Upper lobe of left lung (tissue), 6 donors: ENCODE measurements around the gene MME. TPM values are rescaled to one million over a fixed set of nuclear protein-coding genes. Genes with fewer than 3 reads are reported as not detected.
"Not testable (repeated sequence)": the region's sequence is repeated elsewhere in the genome, so short reads cannot be mapped to it uniquely, and the experiment has no call there.

Experiments
- ATAC-seq, 2 donors: fragments of 200-7000 bp; cut with Tn5 transposase; one replicate each; pipeline ENCODE4 v1.9.1; 2022; ENCODE audit warnings: mild to moderate bottlenecking in 2 of 2, moderate library complexity in 2 of 2; ENCODE audit not compliant: low FRiP score in 2 of 2
- DNase-seq, 2 donors: peaks; one replicate each; pipeline ENCODE4 v3.0.0-alpha.2; 2019 to 2020
- H3K27ac ChIP-seq, 4 donors: fragments of 200-600 bp; sonication (generic); one replicate each; pipeline ENCODE4 v1.5.1; 2016 to 2019
- H3K27me3 ChIP-seq, 4 donors: fragments of 200-600 bp; sonication (generic); one replicate each; pipeline ENCODE4 v1.5.1; 2017 to 2019
- H3K36me3 ChIP-seq, 4 donors: fragments of 200-600 bp; sonication (generic); one replicate each; pipeline ENCODE4 v1.5.1; 2016 to 2019
- H3K4me1 ChIP-seq, 4 donors: fragments of 200-600 bp; sonication (generic); one replicate each; pipeline ENCODE4 v1.5.1; 2018 to 2019
- H3K4me3 ChIP-seq, 4 donors: fragments of 200-600 bp; sonication (generic); one replicate each; pipeline ENCODE4 v1.5.1; 2017 to 2019; ENCODE audit warnings: mild to moderate bottlenecking in 2 of 4, moderate library complexity in 1 of 4
- H3K9me3 ChIP-seq, 4 donors: fragments of 200-600 bp; sonication (generic); one replicate each; pipeline ENCODE4 v1.5.1; 2018 to 2019
- EP300 ChIP-seq, 4 donors: sonication (generic); formaldehyde crosslinking; IDR thresholded peaks; one replicate each; pipeline ENCODE4 v1.5.1; 2017; ENCODE audit warnings: antibody characterized with exemption in 4 of 4, control low read depth in 2 of 4
- POLR2A ChIP-seq, 4 donors: fragments of 450-650 bp; IDR thresholded peaks; one replicate each; pipeline ENCODE4 v1.5.1; 2016 to 2017; ENCODE audit warnings: antibody characterized with exemption in 4 of 4, mild to moderate bottlenecking in 2 of 4
- POLR2AphosphoS5 ChIP-seq, 2 donors: sonication (generic); formaldehyde crosslinking; IDR thresholded peaks; one replicate each; pipeline ENCODE4 v1.5.1; 2017; ENCODE audit warnings: antibody characterized with exemption in 2 of 2
- WGBS, 2 donors: methylation state at CpG; one replicate each; pipeline ENCODE4 v1.1.5; 2017 to 2018; 5-methylcytosine and 5-hydroxymethylcytosine counted together
- total RNA-seq, 6 donors: library from RNA; depleted of rRNA in 4 of 6; stranded (reverse); fragments of >200 nt in 4 of 6; gene quantifications; one replicate each; pipeline versions ENCODE4 v1.1.0 to v1.2.1, GENCODE V29; 2016 to 2021
- TF ChIP-seq, protein P1 (sequence below), 6 experiments: fragments of 450-650 bp in 4 of 6; fragments of 200-600 bp in 2 of 6; sonication (generic) in 2 of 6; IDR thresholded peaks; one replicate each; pipeline ENCODE4 v1.5.1; 2016 to 2019; ENCODE audit warnings: antibody characterized with exemption in 6 of 6
- donor health status: DM: no; HTN: no; CAD: no; lungs with moderate emphysema.
- donor health status: DM: no; HTN: yes; CAD: no; lungs with severe emphysema.

MME gene
- total RNA-seq, 6 donors from 2014 or later = 51.8 to 101 (median 74.8) TPM

- Histone ChIP-seq H3K27me3 (no peaks in the 10 kb centered on the region), H3K4me3 (no peak overlapping the region), H3K27ac (no peak overlapping the region), H3K4me1 (no peaks in the 10 kb centered on the region), H3K36me3 (no peaks in the 10 kb centered on the region), H3K9me3 (no peaks in the 10 kb centered on the region)
- TF ChIP-seq, protein P1, sequence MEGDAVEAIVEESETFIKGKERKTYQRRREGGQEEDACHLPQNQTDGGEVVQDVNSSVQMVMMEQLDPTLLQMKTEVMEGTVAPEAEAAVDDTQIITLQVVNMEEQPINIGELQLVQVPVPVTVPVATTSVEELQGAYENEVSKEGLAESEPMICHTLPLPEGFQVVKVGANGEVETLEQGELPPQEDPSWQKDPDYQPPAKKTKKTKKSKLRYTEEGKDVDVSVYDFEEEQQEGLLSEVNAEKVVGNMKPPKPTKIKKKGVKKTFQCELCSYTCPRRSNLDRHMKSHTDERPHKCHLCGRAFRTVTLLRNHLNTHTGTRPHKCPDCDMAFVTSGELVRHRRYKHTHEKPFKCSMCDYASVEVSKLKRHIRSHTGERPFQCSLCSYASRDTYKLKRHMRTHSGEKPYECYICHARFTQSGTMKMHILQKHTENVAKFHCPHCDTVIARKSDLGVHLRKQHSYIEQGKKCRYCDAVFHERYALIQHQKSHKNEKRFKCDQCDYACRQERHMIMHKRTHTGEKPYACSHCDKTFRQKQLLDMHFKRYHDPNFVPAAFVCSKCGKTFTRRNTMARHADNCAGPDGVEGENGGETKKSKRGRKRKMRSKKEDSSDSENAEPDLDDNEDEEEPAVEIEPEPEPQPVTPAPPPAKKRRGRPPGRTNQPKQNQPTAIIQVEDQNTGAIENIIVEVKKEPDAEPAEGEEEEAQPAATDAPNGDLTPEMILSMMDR (IDR thresholded peaks at IDR 0.05) = no peak
- TF ChIP-seq EP300 (IDR thresholded peaks at IDR 0.05) = no peak
- TF ChIP-seq POLR2A (IDR thresholded peaks at IDR 0.05) = no peak
- TF ChIP-seq POLR2AphosphoS5 (IDR thresholded peaks at IDR 0.05) = no peak
- 73 to 78% methylated on average over 2 of the region's 2 CpGs for WGBS, 2 donors
- DNase-seq = no peak
- ATAC-seq = no peak
These were observed 49.3 kb downstream of the MME start for GRCh38 chr3:155129396-155129795.

- TF ChIP-seq EP300 (IDR thresholded peaks at IDR 0.05) (no peak), POLR2AphosphoS5 (IDR thresholded peaks at IDR 0.05) (no peak), POLR2A (IDR thresholded peaks at IDR 0.05) (no peak)
- TF ChIP-seq, protein P1 (IDR thresholded peaks at IDR 0.05) = no peak
- no peaks in the 10 kb centered on the region for H3K27me3 ChIP-seq
- no peaks in the 10 kb centered on the region for H3K4me1 ChIP-seq
These were observed 49.9 kb downstream of the MME start for GRCh38 chr3:155130001-155130400.

DNA sequence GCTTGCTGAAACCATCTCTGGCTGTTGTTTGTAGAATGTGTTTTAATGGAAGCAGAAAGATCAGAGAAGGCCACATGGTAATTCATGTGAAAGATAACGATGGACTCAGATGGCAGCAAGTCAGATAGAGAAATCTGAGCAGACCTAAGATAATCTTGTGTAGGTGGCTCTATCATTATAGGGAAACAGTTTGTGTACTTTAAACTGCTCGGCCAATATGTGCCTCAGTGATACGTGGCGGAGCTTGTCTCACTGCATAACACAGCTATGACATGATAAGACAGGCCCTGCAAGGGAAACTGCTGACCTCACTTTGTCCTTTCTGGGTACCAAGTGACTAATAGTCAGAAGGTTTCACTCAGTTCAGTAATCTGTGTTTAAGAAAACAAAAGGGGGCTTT, 51.0 kb downstream of the MME start:
- TF ChIP-seq, protein P1 (IDR thresholded peaks at IDR 0.05) = no peak
- TF ChIP-seq POLR2AphosphoS5 (IDR thresholded peaks at IDR 0.05) (no peak), POLR2A (IDR thresholded peaks at IDR 0.05) (no peak), EP300 (IDR thresholded peaks at IDR 0.05) (no peak)
- WGBS, 2 donors = 74 to 80% methylated on average over 4 of the region's 4 CpGs
- no peaks in the 10 kb centered on the region for H3K27me3 ChIP-seq
- DNase-seq (no peak), ATAC-seq (peak in 1 of 2 donors; percentile 67)
- no peak overlapping the region for H3K4me3 ChIP-seq
- no peaks in the 10 kb centered on the region for H3K4me1 ChIP-seq
- no peak overlapping the region for H3K27ac ChIP-seq
- H3K36me3 ChIP-seq = no peaks in the 10 kb centered on the region
- H3K9me3 ChIP-seq = no peaks in the 10 kb centered on the region

More at GRCh38 chr3:155130001-155130400, 49.9 kb downstream of the MME start:
- DNase-seq = no peak
- H3K9me3 ChIP-seq = no peaks in the 10 kb centered on the region
- H3K36me3 ChIP-seq = no peaks in the 10 kb centered on the region
- ATAC-seq = no peak
- H3K4me3 ChIP-seq = no peak overlapping the region
- no peak overlapping the region for H3K27ac ChIP-seq

DNA sequence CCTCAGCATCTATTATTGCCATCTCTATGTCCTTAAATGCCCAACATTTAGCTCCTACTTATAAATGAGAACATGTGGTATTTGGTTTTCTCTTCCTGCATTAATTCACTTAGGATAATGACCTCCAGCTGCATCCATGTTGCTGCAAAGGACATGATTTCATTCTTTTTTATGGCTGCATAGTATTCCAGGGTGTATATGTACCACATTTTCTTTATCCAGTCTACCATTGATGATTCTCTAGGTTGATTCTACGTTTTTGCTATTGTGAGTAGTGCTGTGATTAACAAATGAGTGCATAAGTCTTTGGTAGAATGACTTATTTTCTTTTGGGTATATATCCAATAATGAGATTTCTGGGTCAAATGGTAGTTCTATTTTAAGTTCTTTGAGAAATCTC, 54.2 kb downstream of the MME start:
- ATAC-seq, H3K27ac ChIP-seq, H3K36me3 ChIP-seq, H3K9me3 ChIP-seq, H3K27me3 ChIP-seq, H3K4me3 ChIP-seq, H3K4me1 ChIP-seq, DNase-seq: not testable (repeated sequence)
- 47 to 60% methylated on average over 1 of the region's 1 CpG for WGBS, 2 donors

DNA sequence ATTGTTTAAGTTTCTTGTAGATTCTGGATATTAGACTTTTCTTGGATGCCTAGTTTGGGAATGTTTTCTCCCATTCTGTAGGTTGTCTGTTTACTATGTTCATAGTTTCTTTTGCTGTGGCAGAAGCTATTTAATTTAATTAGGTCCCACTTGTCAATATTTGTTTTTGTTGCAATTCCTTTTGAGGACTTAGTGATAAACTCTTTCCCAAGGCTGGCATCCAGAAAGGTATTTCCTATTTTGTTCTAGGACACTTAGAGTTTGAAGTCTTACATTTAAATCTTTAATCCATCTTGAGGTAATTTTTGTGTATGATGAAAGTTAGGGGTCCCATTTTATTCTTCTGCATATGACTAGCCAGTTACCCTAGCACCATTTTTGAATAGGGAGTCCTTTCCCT, 54.9 kb downstream of the MME start:
- DNase-seq (no peak), ATAC-seq (no peak)
- no peaks in the 10 kb centered on the region for H3K36me3 ChIP-seq
- TF ChIP-seq POLR2AphosphoS5 (IDR thresholded peaks at IDR 0.05) (no peak), POLR2A (IDR thresholded peaks at IDR 0.05) (no peak), EP300 (IDR thresholded peaks at IDR 0.05) (no peak)
- TF ChIP-seq, protein P1 (IDR thresholded peaks at IDR 0.05) = no peak
- no peak overlapping the region for H3K27ac ChIP-seq
- no peaks in the 10 kb centered on the region for H3K27me3 ChIP-seq
- H3K4me1 ChIP-seq = no peaks in the 10 kb centered on the region
- no peak overlapping the region for H3K4me3 ChIP-seq
- no peaks in the 10 kb centered on the region for H3K9me3 ChIP-seq
